ENCODE measurements around the gene RANBP17.

Gene RANBP17

GRCh38 chr5:171102877-171103610 lies 241.2 kb downstream of the RANBP17 start:
- TF ChIP-seq KLF1 (tag by site-specific recombination; IDR thresholded peaks at IDR 0.05), result no peak
- TF ChIP-seq SP7 (tag by site-specific recombination; IDR thresholded peaks at IDR 0.05), result no peak
- TF ChIP-seq PRDM10 (tag by site-specific recombination; IDR thresholded peaks at IDR 0.05), result no peak
- no peak for TF ChIP-seq ZNF266 (tag by site-specific recombination; IDR thresholded peaks at IDR 0.05; ENCODE audit: low read depth)
- ChIA-PET POLR2A (no interaction called here), CTCF (interaction anchor here (0.9 kb wide), 1 partner anchor 10 kb away, joined by 3 read pairs; no protein-coding TSS in a partner anchor)

GRCh38 chr5:171107669-171108068 lies 245.9 kb downstream of the RANBP17 start:
- ChIA-PET CTCF (no interaction called here), POLR2A (no interaction called here)
- no peaks in the 10 kb centered on the region for H3K4me1 ChIP-seq (ENCODE audit: control insufficient read depth, insufficient read depth, low read length)
- H3K27ac ChIP-seq (ENCODE audit: extremely low read depth, low read depth, low read length), result no peak overlapping the region
- no peaks in the 10 kb centered on the region for H3K36me3 ChIP-seq (ENCODE audit: control insufficient read depth in 2 of 2, insufficient read depth in 1 of 2, low read length in 2 of 2)
- H3K4me3 ChIP-seq (ENCODE audit: low read depth, low read length), result no peak overlapping the region
- TF ChIP-seq ZFHX2 (tag by site-specific recombination; conservative IDR thresholded peaks at IDR 0.05), result no peak
- TF ChIP-seq ZEB2 (tag by site-specific recombination; IDR thresholded peaks at IDR 0.05), result no peak
- no peak for TF ChIP-seq ZNF214 (tag by site-specific recombination; IDR thresholded peaks at IDR 0.05; ENCODE audit: borderline replicate concordance)
- TF ChIP-seq GFI1B (tag by site-specific recombination; IDR thresholded peaks at IDR 0.05), result no peak
- TF ChIP-seq, protein P1, sequence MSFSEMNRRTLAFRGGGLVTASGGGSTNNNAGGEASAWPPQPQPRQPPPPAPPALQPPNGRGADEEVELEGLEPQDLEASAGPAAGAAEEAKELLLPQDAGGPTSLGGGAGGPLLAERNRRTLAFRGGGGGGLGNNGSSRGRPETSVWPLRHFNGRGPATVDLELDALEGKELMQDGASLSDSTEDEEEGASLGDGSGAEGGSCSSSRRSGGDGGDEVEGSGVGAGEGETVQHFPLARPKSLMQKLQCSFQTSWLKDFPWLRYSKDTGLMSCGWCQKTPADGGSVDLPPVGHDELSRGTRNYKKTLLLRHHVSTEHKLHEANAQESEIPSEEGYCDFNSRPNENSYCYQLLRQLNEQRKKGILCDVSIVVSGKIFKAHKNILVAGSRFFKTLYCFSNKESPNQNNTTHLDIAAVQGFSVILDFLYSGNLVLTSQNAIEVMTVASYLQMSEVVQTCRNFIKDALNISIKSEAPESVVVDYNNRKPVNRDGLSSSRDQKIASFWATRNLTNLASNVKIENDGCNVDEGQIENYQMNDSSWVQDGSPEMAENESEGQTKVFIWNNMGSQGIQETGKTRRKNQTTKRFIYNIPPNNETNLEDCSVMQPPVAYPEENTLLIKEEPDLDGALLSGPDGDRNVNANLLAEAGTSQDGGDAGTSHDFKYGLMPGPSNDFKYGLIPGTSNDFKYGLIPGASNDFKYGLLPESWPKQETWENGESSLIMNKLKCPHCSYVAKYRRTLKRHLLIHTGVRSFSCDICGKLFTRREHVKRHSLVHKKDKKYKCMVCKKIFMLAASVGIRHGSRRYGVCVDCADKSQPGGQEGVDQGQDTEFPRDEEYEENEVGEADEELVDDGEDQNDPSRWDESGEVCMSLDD (tag by site-specific recombination; IDR thresholded peaks at IDR 0.05), result no peak
- TF ChIP-seq ZNF140 (tag by site-specific recombination; IDR thresholded peaks at IDR 0.05), result no peak
- TF ChIP-seq ZNF747 (tag by site-specific recombination; IDR thresholded peaks at IDR 0.05), result no peak
- TF ChIP-seq ZNF155 (tag by site-specific recombination; IDR thresholded peaks at IDR 0.05), result no peak
- no peak for TF ChIP-seq ZNF157 (tag by site-specific recombination; IDR thresholded peaks at IDR 0.05)
- TF ChIP-seq ZNF571 (tag by site-specific recombination; IDR thresholded peaks at IDR 0.05), result no peak
- no peak for TF ChIP-seq ZNF37A (tag by site-specific recombination; IDR thresholded peaks at IDR 0.05)
- no peak for TF ChIP-seq ZNF335 (tag by site-specific recombination; conservative IDR thresholded peaks at IDR 0.05)
- TF ChIP-seq ZNF2 (tag by site-specific recombination; IDR thresholded peaks at IDR 0.05), result no peak
- TF ChIP-seq SP7 (tag by site-specific recombination; IDR thresholded peaks at IDR 0.05), result no peak
- TF ChIP-seq HOXA7 (CRISPR knock-in tag; IDR thresholded peaks at IDR 0.05; ENCODE audit: borderline replicate concordance), result no peak
- TF ChIP-seq, protein P2, sequence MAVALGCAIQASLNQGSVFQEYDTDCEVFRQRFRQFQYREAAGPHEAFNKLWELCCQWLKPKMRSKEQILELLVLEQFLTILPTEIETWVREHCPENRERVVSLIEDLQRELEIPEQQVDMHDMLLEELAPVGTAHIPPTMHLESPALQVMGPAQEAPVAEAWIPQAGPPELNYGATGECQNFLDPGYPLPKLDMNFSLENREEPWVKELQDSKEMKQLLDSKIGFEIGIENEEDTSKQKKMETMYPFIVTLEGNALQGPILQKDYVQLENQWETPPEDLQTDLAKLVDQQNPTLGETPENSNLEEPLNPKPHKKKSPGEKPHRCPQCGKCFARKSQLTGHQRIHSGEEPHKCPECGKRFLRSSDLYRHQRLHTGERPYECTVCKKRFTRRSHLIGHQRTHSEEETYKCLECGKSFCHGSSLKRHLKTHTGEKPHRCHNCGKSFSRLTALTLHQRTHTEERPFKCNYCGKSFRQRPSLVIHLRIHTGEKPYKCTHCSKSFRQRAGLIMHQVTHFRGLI (tag by site-specific recombination; IDR thresholded peaks at IDR 0.05), result no peak
- no peaks in the 10 kb centered on the region for H3K9me3 ChIP-seq (ENCODE audit: control insufficient read depth, insufficient read depth, low read depth, low read length)

More at GRCh38 chr5:171102877-171103610, 241.2 kb downstream of the RANBP17 start:
- no peak overlapping the region for H3K4me3 ChIP-seq (ENCODE audit: low read depth, low read length)
- no peak overlapping the region for H3K27ac ChIP-seq (ENCODE audit: extremely low read depth, low read depth, low read length)
- H3K9me3 ChIP-seq (ENCODE audit: control insufficient read depth, insufficient read depth, low read depth, low read length), result no peaks in the 10 kb centered on the region
- no peaks in the 10 kb centered on the region for H3K36me3 ChIP-seq (ENCODE audit: control insufficient read depth in 2 of 2, insufficient read depth in 1 of 2, low read length in 2 of 2)
- no peaks in the 10 kb centered on the region for H3K4me1 ChIP-seq (ENCODE audit: control insufficient read depth, insufficient read depth, low read length)
